ENCODE measurements around the gene CAPN3. TPM values are rescaled to one million over a fixed set of nuclear protein-coding genes. Genes with fewer than 3 reads are reported as not detected.

CAPN3 gene
- total RNA-seq, 1 donor from 2014 or later: 3.7 TPM

GRCh38 chr15:42427429-42428223 lies 68.3 kb downstream of the CAPN3 start:
- TF ChIP-seq CTCF (IDR thresholded peaks at IDR 0.05; ENCODE audit: insufficient read depth, low read length, poor library complexity, severe bottlenecking): no peak
- no peak for DNase-seq (ENCODE audit: low read depth)
- Histone ChIP-seq H3K27me3 (ENCODE audit: control insufficient read depth, insufficient read depth, low read length) (no peaks in the 10 kb centered on the region), H3K4me3 (ENCODE audit: low read depth, low read length) (no peak overlapping the region), H3K36me3 (ENCODE audit: control insufficient read depth, insufficient read depth, low read length) (peaks cover 2% of the 10 kb centered on the region)

- no peak overlapping the region for H3K4me3 ChIP-seq (ENCODE audit: low read depth, low read length)
- no peaks in the 10 kb centered on the region for H3K36me3 ChIP-seq (ENCODE audit: control insufficient read depth, insufficient read depth, low read length)
- no peak for DNase-seq (ENCODE audit: low read depth)
- no peaks in the 10 kb centered on the region for H3K27me3 ChIP-seq (ENCODE audit: control insufficient read depth, insufficient read depth, low read length)
- TF ChIP-seq CTCF (IDR thresholded peaks at IDR 0.05; ENCODE audit: insufficient read depth, low read length, poor library complexity, severe bottlenecking): no peak
Observed at GRCh38 chr15:42444415-42445063, 85.2 kb downstream of the CAPN3 start.

DNA sequence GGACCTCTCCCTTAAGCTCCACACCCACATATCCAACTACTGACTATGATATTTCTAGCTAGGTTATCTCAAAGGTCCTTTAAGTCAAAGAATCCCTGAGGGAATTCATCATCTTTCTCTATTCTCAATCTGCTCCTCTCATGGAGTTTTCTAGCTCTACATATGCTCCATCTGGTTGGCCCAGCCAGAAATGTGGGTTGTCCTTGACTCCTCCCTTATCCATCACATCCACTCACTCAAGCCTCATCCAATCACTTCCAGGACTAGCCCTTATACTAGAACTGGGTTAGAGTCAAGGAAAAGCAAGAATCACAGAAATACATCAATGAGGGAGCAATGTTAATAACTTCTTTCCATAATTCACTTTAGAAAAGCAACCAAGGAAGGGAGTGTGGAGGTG lies 86.2 kb downstream of the CAPN3 start:
- DNase-seq (ENCODE audit: low read depth): no peak
- no peak overlapping the region for H3K4me3 ChIP-seq (ENCODE audit: low read depth, low read length)
- H3K36me3 ChIP-seq (ENCODE audit: control insufficient read depth, insufficient read depth, low read length): peaks cover 3% of the 10 kb centered on the region
- no peaks in the 10 kb centered on the region for H3K27me3 ChIP-seq (ENCODE audit: control insufficient read depth, insufficient read depth, low read length)
- TF ChIP-seq CTCF (IDR thresholded peaks at IDR 0.05; ENCODE audit: insufficient read depth, low read length, poor library complexity, severe bottlenecking): no peak

DNA sequence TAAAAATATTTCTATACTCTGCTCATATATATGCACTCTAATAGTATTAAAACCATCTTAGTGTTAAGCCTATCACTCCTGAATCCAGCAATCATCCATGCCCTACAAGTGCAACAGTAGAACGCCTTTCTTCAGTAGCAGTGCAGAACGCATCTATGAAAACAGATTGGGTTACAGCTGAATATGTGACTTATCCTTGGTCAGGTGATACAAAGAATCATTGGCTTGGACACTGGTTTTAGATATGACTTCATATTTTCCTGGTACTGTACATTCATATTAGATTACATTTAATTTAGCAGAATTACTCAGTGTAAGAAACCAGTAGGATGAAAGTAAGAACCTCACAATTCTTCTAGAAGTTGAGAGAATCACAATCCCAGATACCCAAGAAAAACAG lies 88.3 kb downstream of the CAPN3 start:
- Histone ChIP-seq H3K4me3 (ENCODE audit: low read depth, low read length) (no peak overlapping the region), H3K27me3 (ENCODE audit: control insufficient read depth, insufficient read depth, low read length) (no peaks in the 10 kb centered on the region), H3K36me3 (ENCODE audit: control insufficient read depth, insufficient read depth, low read length) (peaks cover 4% of the 10 kb centered on the region)
- TF ChIP-seq CTCF (IDR thresholded peaks at IDR 0.05; ENCODE audit: insufficient read depth, low read length, poor library complexity, severe bottlenecking): no peak
- DNase-seq (ENCODE audit: low read depth): no peak

GRCh38 chr15:42448281-42448680 lies 89.0 kb downstream of the CAPN3 start:
- H3K4me3 ChIP-seq (ENCODE audit: low read depth, low read length): no peak overlapping the region
- H3K36me3 ChIP-seq (ENCODE audit: control insufficient read depth, insufficient read depth, low read length): peaks cover 4% of the 10 kb centered on the region
- no peak for DNase-seq (ENCODE audit: low read depth)
- H3K27me3 ChIP-seq (ENCODE audit: control insufficient read depth, insufficient read depth, low read length): no peaks in the 10 kb centered on the region
- no peak for TF ChIP-seq CTCF (IDR thresholded peaks at IDR 0.05; ENCODE audit: insufficient read depth, low read length, poor library complexity, severe bottlenecking)

Measured in kidney epithelial cell (primary cell).